Measurements from ENCODE around the gene FRY. TPM values are rescaled to one million over a fixed set of nuclear protein-coding genes. Genes with fewer than 3 reads are reported as not detected.

The FRY gene
- total and polyA plus RNA-seq, 2 donors (not counting 1 experiment from before 2014, with no cell fraction given): 2.3 to 6.3 TPM

DNA sequence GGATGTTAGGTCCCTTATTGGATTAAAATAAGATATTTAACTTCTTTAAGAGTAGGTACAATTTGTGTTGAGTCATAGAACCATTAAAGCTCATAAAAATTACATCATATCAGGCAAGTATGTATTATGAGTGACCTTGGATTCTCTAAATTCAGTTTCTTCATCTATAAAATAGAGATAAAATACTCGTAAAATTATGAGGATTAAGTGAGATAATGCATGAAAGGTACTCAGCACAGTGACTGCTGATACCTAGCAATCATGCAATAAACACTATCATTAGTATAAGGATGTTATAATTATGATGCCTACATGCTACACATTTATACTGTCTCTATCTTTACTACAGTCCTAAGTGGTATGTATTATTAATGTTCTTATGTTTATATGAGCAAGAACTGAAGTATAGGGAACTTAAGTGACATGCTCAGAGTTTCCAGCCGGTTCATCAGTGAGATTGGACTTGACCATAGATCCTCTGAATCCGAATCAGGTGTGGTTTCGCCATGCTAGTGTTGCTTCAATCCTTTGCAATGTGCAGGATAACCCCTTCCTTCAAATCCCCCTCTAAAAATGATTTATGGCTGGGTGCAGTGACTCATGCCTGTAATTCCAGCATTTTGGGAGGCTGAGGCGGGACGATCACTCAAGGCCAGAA, 22.9 kb upstream of the FRY start:
- H3K4me2 ChIP-seq (replicated peaks; ENCODE audit: low read depth, low read length, poor library complexity, severe bottlenecking): no peak overlapping the region
- no peak overlapping the region for H3K4me3 Mint-ChIP-seq
- no peak overlapping the region for H2AFZ ChIP-seq (ENCODE audit: insufficient read depth, low read depth, low read length, poor library complexity, severe bottlenecking)
- ATAC-seq (ENCODE audit: low read depth) (no peak), DNase-seq (no peak)
- H3K4me1 Mint-ChIP-seq: peaks cover 2% of the 10 kb centered on the region
- H3K27ac ChIP-seq (ENCODE audit: low read length in 2 of 2): no peak overlapping the region
- intact Hi-C loops (cut with micrococcal nuclease): no loop called here
- TF ChIP-seq EZH2 (IDR thresholded peaks at IDR 0.05; ENCODE audit: borderline replicate concordance, insufficient read depth, low read depth, low read length, poor library complexity, severe bottlenecking): no peak
- TF ChIP-seq, protein P1, sequence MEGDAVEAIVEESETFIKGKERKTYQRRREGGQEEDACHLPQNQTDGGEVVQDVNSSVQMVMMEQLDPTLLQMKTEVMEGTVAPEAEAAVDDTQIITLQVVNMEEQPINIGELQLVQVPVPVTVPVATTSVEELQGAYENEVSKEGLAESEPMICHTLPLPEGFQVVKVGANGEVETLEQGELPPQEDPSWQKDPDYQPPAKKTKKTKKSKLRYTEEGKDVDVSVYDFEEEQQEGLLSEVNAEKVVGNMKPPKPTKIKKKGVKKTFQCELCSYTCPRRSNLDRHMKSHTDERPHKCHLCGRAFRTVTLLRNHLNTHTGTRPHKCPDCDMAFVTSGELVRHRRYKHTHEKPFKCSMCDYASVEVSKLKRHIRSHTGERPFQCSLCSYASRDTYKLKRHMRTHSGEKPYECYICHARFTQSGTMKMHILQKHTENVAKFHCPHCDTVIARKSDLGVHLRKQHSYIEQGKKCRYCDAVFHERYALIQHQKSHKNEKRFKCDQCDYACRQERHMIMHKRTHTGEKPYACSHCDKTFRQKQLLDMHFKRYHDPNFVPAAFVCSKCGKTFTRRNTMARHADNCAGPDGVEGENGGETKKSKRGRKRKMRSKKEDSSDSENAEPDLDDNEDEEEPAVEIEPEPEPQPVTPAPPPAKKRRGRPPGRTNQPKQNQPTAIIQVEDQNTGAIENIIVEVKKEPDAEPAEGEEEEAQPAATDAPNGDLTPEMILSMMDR (IDR thresholded peaks at IDR 0.05): no peak
- no peaks in the 10 kb centered on the region for H3K27me3 ChIP-seq (replicated peaks in 1 of 4; ENCODE audit: control extremely low read depth in 1 of 4, control insufficient read depth in 3 of 4, insufficient read depth in 4 of 4, low read length in 3 of 4)
- H3K4me3 ChIP-seq (ENCODE audit: control extremely low read depth in 1 of 5, extremely low read depth in 1 of 5, insufficient read depth in 1 of 5, low read depth in 2 of 5, low read length in 4 of 5): no peak overlapping the region
- H3K36me3 ChIP-seq (replicated peaks in 1 of 2; ENCODE audit: control extremely low read depth in 1 of 2, control insufficient read depth in 1 of 2, extremely low read depth in 1 of 2, insufficient read depth in 2 of 2, low read length in 1 of 2): no peaks in the 10 kb centered on the region
- H3K9me3 Mint-ChIP-seq (ENCODE audit: insufficient read depth): no peaks in the 10 kb centered on the region
- H3K79me2 ChIP-seq (ENCODE audit: control insufficient read depth, insufficient read depth, low read length): no peaks in the 10 kb centered on the region
- no peak overlapping the region for H3K27ac Mint-ChIP-seq
- H4K20me1 ChIP-seq (ENCODE audit: control insufficient read depth, insufficient read depth, low read length, poor library complexity, severe bottlenecking): no peaks in the 10 kb centered on the region
- WGBS (ENCODE audit: insufficient coverage): 100% methylated on average over 4 of the region's 6 CpGs
- no peaks in the 10 kb centered on the region for H3K9me3 ChIP-seq (ENCODE audit: control extremely low read depth in 1 of 3, control insufficient read depth in 2 of 3, insufficient read depth in 1 of 3, low read length in 2 of 3)
- no peaks in the 10 kb centered on the region for H3K4me1 ChIP-seq (ENCODE audit: control insufficient read depth in 2 of 2, insufficient read depth in 2 of 2, low read length in 2 of 2)
- ChIA-PET CTCF (interaction anchor here (1.9 kb wide), 1 partner anchor 99 kb away, joined by 9 read pairs; no protein-coding TSS in a partner anchor), POLR2A (no interaction called here)
- H3K9ac ChIP-seq (ENCODE audit: low read length): no peak overlapping the region
- no peaks in the 10 kb centered on the region for H3K27me3 Mint-ChIP-seq

DNA sequence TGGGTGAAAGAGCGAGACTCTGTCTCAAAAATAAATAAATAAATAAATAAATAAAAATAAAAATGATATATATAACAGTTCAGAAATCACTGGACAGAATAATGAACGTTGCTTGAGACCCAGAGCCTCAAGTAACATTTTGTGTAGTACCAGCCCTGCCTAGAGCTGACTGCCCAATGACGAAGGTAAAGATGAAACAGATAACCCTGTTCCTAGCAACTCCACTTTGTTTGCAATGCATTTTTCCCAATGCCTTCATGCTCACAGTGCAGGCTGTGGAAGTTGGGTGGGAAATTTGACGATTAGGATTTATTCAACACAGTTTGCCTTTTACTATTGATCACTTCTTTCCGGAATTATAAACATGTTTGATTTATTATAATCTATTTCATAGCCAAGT, 22.2 kb upstream of the FRY start:
- no peaks in the 10 kb centered on the region for H4K20me1 ChIP-seq (ENCODE audit: control insufficient read depth, insufficient read depth, low read length, poor library complexity, severe bottlenecking)
- Mint-ChIP-seq H3K9me3 (ENCODE audit: insufficient read depth) (no peaks in the 10 kb centered on the region), H3K4me1 (peaks cover 2% of the 10 kb centered on the region), H3K27ac (no peak overlapping the region), H3K4me3 (no peak overlapping the region), H3K27me3 (no peaks in the 10 kb centered on the region)
- no peaks in the 10 kb centered on the region for H3K79me2 ChIP-seq (ENCODE audit: control insufficient read depth, insufficient read depth, low read length)
- CTCF ChIA-PET: no interaction called here
- H2AFZ ChIP-seq (ENCODE audit: insufficient read depth, low read depth, low read length, poor library complexity, severe bottlenecking): no peak overlapping the region
- no peaks in the 10 kb centered on the region for H3K36me3 ChIP-seq (replicated peaks in 1 of 2; ENCODE audit: control extremely low read depth in 1 of 2, control insufficient read depth in 1 of 2, extremely low read depth in 1 of 2, insufficient read depth in 2 of 2, low read length in 1 of 2)
- POLR2A ChIA-PET: no interaction called here
- intact Hi-C loops (cut with micrococcal nuclease): no loop called here
- TF ChIP-seq, protein P1 (IDR thresholded peaks at IDR 0.05): no peak
- no peak for TF ChIP-seq EZH2 (IDR thresholded peaks at IDR 0.05; ENCODE audit: borderline replicate concordance, insufficient read depth, low read depth, low read length, poor library complexity, severe bottlenecking)
- ATAC-seq (ENCODE audit: low read depth): no peak
- no peak overlapping the region for H3K4me2 ChIP-seq (replicated peaks; ENCODE audit: low read depth, low read length, poor library complexity, severe bottlenecking)
- H3K4me3 ChIP-seq (ENCODE audit: control extremely low read depth in 1 of 5, extremely low read depth in 1 of 5, insufficient read depth in 1 of 5, low read depth in 2 of 5, low read length in 4 of 5): no peak overlapping the region
- no peak for DNase-seq
- no peak overlapping the region for H3K27ac ChIP-seq (ENCODE audit: low read length in 2 of 2)
- no peaks in the 10 kb centered on the region for H3K4me1 ChIP-seq (ENCODE audit: control insufficient read depth in 2 of 2, insufficient read depth in 2 of 2, low read length in 2 of 2)
- WGBS (ENCODE audit: insufficient coverage): no CpG with 5 or more reads among the region's 5 CpGs
- H3K9ac ChIP-seq (ENCODE audit: low read length): no peak overlapping the region
- H3K9me3 ChIP-seq (ENCODE audit: control extremely low read depth in 1 of 3, control insufficient read depth in 2 of 3, insufficient read depth in 1 of 3, low read length in 2 of 3): no peaks in the 10 kb centered on the region
- H3K27me3 ChIP-seq (replicated peaks in 1 of 4; ENCODE audit: control extremely low read depth in 1 of 4, control insufficient read depth in 3 of 4, insufficient read depth in 4 of 4, low read length in 3 of 4): no peaks in the 10 kb centered on the region

Measured in B cell (primary cell).